Measurements from ENCODE around the gene C11orf58.

Gene C11orf58

DNA sequence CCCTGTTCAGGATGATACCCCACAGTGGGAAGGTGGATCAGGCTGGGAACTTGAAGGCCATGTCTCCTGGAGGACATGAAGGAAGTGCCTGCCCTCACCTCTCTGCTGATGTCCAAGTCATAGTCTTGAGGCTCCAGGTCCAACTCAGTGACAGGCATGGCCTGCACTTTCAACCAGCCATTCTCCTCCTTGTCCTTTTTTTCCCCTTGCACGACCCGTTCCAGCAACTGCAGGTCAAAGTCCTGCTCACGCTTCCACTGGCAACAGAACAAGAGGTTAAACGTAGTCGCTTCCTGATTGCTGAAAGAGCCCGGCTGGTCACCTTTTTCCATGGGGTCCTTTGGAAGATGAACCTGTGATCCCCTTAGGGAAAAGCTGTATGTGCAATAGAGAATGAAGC lies 47.7 kb downstream of the C11orf58 start:
- no peak for DNase-seq

DNA sequence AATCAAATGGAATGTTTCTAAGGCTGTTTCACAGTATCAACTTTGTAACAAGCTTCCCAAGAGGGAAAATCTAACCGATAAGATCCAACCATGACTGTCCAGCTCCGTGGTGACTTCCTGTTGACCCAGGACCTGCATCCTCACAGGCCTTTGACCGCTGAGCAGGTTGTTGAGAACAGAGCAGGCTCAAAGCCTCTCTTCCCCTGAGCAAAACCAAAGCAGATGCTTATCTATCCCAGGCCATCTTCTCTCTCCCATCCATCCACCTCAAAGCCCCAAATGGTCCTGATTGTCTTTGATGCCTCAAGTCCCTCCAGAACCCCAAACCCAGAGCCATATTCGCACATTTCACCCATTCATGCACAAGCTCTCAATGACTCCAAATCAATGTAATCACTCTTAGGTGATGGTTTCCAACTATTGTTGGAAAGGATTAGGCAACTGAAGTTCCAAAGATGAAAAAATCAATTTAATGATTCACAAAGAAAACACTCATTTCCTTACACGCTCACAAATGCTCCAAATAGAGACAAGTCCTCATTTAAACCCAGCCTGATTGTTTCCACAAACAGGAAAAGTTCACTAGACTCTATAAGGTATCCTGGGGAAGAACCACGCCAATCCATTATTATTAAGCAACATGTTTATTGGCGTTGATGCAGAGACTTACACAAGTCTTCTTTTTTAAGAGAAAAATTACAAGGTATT lies 48.7 kb downstream of the C11orf58 start:
- DNase-seq: no peak

DNA sequence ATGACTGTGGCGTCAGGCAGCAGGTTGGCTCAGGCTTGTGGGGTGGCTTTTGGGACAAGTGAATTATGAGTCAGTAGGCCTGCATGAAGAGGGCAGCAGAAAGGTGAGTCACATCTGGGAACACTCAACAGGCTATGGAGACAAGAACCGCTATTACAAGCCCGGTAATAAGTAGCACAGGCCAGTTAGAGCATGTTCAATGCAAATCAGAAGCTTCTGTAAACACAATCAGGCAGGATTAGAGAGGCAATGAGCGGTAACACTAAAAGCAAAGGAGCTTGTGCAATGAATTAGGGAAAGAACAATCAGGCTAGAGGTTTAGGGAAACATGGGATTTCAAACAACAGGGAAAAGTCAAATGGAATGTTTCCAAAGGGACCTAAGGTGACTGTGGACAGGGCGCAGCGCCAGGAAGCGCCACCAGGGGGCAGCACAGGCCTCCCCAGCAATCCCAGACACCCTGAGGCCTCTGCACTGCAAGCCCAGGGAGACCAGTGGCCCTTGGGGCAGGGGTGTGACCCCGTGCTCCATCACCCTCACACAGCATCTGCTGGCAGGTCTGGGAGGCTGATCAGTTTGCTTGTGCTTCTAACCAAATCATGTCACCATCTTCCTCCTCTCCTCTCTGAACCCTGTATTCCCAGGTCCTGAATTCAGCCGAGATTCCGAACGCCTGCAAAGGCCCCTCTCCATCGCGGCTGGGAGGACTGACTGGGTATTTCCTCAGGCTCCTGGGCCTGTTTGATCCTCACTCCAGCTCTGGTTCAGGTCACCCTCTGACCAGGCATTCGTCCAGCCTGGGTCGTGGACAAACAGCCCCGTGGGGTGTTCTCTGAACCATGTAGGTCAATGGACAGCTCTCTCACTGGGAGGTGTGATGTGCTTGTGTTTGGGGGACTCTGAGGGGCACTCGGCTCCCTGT lies 50.0 kb downstream of the C11orf58 start:
- peak; percentile 56 for DNase-seq

DNA sequence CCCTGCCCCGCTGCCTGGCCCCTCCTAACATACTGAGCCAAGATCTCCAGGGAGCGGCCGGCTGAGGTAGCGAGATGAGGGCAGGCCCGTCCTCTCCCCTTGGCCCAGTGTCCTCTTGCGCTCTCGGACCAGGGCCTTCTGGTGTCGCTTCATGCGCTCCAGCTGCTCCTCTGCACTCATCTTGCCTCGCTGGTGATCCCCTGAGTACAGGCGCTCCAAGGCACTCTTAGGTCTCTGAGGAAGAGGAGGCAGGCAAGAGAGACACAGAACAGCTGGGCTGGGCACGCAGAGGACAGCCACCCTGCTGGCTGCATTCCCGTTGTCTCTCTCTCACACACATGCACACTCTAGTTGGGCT lies 50.6 kb downstream of the C11orf58 start:
- DNase-seq: no peak

DNA sequence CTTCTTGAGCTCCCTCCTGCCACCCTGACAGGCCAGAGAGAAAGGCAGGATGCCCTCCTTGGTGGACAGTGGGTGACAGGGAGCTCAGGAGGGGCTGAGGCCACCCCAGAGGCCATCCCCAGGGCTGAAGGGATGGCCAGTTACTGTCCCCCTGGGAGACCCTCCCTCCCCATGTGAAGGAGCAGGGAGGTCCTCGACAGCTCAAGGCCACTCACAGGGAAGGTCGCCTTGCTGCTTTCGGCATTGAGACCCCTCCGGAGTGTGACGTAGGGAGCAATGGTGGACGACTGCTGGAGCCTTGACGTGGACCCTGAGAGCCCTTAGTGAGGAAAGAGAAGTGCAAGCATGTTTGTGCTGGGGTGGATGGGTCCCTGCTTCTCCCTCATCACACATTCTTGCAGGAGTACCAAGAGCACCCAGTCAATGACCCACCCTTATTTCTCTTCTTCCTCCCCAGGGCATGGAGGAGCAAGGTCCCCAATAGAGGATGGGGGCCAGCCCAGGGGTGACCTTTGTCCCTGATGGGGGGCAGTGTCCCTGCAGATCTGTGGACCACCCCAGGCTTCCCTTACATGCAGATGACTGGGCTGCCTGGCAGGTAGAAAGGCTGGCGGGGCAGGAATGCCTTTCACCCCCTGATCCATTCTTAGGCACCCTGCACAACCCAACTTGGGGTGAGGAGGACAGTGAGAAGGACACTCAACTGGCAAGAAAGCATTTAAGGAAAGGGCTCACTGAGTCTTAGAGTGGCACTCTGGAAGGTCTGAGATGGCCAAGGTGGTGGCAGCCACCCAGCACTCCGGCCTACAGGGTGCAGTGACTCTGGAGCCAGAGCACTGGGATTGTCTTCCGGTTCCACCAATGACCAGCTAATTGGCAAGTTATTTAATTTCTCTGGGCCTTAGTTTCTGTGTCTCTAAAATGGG lies 51.4 kb downstream of the C11orf58 start:
- DNase-seq: no peak

DNA sequence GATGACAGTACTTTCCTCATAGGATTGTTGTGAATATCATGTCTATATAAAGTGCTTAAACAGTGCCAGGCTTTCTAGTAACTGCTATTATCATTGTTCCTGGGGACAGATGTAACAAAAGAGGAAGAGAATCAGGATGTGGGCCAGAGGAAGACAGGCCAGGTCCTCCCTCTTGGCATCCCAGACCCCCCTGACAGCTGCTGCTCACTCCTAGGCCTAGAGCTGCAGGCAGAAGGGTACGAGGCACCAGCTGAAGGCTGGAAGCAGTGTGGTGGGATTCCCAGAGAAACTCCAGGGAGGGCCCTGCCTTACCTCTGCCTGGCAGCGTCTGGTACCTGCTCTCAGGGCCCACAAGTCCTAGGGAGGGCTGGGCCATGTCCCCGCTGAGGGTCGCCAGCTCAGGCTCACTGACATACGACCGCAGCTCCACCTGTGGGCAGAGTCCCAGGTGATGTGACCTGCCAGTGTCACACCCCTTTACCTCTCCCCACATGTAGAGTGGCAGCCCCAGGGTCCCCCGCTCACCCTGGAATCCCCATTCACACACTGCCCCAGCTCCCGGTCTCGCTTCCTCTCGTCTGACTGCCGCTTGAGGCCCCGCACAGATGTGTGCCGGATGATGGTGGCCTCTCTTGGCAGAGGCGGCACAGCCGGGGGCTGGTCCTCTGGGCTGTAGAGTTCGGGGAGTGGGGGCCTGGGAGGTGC lies 52.2 kb downstream of the C11orf58 start:
- no peak for DNase-seq

DNA sequence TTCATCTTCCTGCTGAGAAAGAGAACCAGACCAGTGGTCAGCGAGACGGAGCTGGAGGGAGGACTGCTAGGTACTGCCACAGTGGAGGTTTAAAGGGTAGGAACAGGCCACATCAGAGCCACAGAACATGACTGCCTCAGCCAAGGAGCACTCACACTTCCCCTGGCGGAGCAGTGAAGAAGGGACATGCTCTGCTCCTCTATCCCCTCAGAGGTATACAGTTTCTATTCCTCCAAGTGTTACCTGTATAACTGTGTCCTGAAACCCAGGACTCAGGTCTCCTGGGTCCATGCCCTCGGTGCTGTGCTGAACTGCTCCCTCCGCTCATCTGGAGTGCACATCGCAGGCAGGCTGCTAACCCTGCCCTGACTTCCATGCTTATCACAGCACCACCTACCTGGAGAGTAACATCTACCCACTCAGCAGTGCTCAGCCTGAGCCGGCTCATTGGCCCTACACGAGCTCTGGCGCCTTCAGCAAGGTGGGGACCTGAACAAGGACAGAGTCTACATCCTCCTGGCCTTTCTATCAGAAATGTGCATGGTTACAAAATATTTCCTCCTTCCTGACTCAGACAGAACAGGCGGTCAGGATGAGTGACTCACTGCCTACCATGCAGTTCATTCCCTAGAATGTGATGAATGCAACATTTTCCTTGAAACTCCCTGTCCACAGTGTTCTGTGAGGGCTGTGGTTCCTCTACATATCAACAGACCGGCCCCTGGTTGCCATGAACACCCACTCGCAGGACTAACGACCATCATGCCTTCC lies 52.9 kb downstream of the C11orf58 start:
- DNase-seq: peak; percentile 94

DNA sequence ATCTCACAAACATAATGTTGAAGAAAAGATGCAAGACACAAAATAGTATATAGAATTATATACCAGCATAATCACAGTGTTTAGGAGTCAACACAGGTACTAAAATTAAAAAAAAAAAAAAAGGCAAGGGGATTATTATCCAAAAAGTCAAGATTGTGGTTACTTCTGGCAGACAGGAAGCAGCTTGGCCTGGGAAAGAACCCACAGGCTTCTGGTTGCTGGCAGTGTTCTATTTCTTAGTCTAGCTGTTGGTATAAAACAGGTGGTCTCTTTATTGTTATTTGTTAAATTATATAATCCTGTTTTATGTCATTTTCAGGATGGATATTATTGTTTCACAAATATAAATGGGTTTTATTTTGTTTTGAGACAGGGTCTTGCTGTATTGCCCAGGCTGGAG lies 54.0 kb downstream of the C11orf58 start:
- DNase-seq: peak; percentile 24

DNA sequence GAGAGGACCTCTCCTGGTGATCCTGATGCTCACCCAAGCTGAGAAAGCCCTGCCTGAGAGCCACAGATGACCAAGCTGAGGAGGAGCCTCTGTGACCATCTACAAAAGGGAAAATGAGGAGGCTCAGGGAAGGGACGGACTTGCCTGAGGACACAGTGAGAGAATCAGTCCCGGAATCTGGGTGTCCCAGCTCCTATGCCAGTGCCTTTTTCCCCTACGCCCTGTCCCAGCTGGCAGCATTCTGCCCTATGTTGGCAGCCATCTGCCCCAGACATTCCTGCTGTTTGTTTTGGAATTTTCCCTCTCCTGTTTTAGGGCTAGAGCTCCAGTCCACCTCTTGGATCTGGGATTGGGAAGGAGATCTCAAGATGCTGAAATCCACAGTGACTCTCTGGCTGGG lies 54.6 kb downstream of the C11orf58 start:
- DNase-seq: no peak

DNA sequence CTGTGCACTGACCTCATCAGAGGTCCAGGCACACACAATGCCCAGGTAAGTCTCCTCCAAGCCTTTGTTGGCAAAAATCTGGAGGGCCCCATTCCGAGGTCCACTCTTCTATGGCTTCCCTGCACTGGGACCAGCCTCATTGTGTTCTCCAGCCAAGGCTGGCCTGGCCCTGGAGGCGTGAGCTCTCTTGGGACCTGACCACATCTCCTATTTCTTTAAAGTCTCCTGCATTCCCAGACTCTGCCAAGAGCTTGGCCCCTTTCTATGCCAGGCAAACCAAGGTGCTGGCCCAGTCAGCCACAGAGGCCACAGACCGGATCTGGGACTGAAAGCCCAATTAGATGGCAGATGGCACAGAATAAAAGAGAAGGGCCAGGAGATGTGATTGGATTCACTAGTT lies 55.1 kb downstream of the C11orf58 start:
- DNase-seq: no peak

DNA sequence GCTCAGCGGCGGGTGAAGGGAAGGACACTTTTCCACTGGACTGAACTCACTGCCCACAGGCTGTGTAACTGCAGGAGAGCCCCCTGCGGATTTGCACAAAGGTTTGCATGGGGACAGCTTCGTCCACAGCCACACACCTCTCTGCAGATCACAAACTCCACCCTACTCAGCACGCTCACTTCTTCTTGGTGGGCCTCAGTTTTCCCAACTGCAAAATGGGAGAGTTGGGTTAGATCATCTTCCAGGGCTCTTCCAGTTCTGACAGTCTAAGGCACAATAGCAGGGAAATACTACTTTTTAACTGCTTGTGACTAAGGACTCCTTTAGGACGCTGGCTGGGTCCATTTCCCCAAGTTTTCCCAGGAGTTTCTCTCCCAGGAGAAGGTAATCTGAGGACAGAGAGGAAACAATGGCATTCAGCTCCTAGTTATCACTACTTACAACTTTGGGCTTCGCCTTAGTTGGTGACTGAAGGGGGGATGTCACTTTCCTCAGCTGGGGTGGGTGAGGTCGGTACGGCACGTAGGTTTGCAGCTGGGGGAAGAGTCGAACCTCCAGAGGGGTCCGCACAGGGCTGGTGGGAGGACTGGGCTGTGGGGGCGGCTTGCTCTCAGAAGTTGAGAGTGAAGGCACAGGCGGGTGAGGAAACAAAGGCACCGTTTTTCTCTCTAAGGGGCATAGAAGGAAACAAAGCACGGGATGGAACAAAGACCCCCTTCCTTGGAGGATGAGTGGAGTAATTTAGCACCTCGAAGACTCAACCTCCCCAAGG lies 55.8 kb downstream of the C11orf58 start:
- DNase-seq: no peak

DNA sequence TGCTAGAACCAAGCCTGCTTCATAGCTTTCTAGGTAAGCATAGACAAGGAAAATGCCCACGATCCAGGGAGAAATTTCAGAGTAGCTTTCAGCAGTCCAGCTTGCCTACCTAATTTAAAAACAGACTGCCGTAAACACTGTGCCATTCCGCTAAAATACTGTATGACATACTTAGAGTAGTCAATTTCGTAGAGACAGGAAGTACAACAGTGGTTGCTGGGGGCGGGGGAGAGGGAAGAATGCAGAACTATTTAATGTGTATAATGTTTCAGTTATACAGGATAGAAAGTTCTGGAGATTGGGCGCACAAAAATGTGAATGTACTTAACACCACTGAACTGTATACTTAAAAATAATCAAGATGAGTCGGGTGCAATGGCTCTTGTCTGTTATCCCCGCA lies 56.7 kb downstream of the C11orf58 start:
- DNase-seq: peak; percentile 21

DNA sequence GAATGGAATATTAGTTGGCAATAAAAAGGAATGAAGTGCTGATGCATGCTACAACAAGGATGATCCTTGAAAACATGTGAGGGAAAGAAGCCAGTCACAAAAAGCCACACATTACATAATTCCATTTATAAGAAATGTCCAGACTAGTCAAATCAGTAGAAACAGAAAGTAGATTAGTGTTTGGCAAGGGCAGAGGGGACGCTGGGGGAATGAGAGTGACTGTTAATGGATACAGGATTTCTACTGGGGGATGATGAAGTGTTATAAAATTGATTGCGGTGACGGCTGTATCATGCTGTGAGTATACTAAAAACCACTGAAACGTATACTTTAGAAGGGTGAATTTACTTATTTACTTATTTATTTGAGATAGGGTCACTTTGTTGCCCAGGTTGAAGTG lies 57.9 kb downstream of the C11orf58 start:
- DNase-seq: no peak

DNA sequence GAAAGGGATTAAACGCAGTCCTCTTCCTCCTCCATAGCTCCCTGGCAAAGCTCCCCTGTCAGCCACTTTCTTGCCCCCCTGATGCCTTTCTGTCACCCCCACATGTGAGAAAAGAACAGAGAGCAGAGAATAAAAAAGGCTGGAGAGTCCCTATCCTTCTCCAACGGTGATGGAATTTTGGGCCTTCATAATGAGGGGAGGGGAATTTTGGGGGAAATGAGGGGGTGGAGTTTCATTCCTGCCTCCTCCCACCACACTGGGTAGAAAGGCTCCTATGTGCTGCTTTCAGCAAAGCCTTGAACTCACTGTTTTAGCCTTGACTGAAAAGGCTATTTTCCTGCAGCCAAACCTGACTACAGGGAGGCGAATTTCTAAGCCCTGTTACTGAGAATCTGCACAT lies 59.3 kb downstream of the C11orf58 start:
- DNase-seq: no peak

DNA sequence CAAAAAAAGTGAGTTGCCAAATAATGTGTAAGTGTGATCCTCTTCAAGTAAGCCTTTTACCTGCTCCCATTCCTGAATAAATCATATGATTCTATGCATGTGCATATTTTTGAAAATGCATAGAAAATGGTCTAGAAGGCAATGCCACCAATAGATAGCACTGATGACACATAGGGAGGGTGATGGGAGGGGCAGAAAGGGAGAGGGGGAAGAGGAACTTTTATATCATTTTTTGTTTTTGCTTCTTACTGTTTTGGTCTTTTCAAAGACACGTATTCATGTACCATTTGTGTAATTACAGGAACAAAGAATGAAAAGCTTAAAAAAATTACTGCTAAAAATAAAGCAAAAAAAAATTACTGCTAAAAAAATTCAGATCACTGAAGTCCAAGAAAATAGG lies 60.8 kb downstream of the C11orf58 start:
- no peak for DNase-seq

DNA sequence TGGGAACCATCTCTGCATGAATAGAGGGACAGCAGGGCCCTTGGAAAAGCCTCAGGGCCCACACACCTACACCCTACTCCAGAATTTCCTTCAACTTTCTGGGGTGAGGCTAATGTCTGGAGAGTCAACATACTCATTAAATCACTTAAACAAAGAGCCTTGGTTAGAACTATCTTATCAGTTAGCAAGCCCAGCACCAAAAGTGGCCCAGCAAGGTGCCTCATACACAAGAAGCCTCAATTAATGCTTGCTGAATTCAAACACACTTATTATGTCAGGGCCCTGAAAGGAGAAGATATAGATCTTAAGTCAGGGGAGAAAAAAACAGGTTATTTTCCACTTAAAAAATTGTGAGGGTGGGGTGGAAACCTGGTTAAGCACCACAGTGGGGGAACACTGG lies 61.4 kb downstream of the C11orf58 start:
- DNase-seq: no peak

DNA sequence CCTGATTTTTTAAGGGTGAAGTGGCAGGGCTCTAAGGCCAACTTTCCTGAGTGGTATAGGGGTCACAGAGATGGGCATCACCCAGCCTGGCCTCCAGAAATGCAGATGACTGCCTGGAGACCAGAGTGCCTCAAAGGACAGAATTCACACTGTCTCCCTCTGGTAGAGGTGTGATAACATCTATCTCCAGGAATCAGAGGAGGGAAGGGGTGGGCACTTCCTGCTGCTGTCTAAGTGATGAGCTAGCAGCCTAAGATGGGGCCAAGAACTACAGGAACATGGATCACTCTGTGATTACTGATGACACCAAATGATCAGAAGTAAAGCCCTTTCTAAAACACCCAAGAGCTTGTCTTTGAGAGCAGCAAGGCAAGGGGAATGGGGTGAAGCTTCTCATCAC lies 61.9 kb downstream of the C11orf58 start:
- DNase-seq: no peak

DNA sequence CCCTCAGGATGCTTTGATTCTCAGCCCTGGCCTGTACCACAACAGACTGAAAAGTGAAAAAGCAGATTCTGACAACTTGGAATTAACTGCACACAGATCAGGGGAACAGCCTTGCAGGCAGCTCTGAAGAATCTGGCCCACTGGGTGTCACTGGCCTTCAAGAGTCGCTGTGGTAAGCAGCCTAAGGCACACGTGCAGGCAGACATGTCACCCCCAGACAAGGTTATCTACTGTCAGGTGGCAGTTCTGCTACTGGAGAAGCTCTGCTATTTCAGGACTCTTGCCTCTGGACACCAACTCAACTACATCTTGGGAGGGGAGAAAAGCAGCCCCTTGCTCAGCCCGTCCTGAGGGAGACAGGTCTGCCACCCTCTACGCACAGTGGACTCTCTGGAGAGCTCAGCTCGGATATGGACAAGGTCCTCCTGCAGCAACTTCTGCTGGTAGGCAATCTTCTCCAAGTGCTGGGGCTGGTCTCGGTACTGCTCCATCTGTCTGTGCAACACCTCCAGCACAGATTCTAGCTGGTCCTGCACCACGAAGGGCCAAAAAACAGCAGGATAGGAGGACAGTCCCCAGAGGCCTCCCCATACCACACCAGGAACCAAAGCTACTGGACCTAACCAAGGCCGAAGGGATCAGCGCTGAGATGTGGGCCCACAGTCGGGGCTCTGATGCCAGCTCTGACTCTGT lies 63.0 kb downstream of the C11orf58 start:
- no peak for DNase-seq

DNA sequence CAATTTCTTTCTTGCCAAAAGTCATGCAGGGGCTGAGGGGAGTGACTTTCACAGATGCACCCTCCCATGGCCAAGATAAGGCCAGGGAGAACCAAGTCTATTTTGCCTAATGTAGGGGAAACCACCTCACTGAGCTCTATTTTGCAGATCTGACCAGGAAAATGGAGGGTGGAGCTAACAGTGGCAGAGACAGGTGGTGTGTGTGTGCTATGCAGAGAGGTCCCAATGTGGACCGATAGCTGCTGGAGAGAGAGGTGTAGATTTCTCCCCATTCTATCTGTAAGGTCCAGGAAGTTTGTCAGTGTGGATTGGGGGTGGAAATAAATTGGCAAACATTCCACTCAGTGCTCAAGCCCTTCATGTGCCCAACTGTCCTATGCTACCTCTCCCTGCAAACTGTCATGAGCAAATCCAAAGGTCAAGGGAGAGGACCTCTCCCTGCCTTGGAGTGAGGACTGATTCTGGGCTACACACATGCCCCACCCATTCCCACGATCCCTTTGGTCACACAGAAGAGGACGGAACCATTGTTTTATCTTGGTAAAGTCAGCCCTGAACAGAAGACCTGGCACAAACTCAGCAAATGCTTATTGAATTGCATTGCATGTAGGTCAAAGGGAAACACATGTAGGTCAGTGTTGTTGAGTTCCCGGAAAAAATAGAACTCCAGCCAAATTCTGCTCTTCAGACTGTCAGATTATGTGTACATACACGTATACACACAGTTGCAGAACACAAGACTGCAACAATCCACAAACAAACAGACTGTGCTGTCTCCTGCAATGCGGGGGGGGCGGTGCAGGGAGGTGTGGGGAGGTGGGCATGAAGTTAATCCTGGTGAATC lies 65.9 kb downstream of the C11orf58 start:
- peak; percentile 12 for DNase-seq
